HFF-Myc (cell line): ENCODE results near the gene TBC1D17.

Experiments used
- DNase-seq: peaks from one replicate; pipeline ENCODE4 v3.0.0-alpha.2; 2011; ENCODE audit warnings: low read depth; ENCODE audit errors: extremely low read depth
- H3K4me3 ChIP-seq: replicated peaks from 2 replicates; pipeline ENCODE4 v1.5.1; 2011; ENCODE audit warnings: low read depth, mild to moderate bottlenecking, control low read depth, low read length
- CTCF ChIP-seq: IDR thresholded peaks from 2 replicates; pipeline ENCODE4 v1.5.1; 2012; ENCODE audit warnings: mild to moderate bottlenecking, low read depth, low read length, control low read depth; ENCODE audit errors: missing control alignments

The TBC1D17 gene

GRCh38 chr19:49883094-49883493 lies 5.6 kb downstream of the TBC1D17 start:
- H3K4me3 ChIP-seq: no peak overlapping the region
- DNase-seq: no peak
- no peak for TF ChIP-seq CTCF

- no peak for TF ChIP-seq CTCF
- no peak for DNase-seq
- no peak overlapping the region for H3K4me3 ChIP-seq
Observed at GRCh38 chr19:49884109-49884508, 6.6 kb downstream of the TBC1D17 start.

GRCh38 chr19:49884760-49885159 lies 7.3 kb downstream of the TBC1D17 start:
- no peak for TF ChIP-seq CTCF
- no peak for DNase-seq
- no peak overlapping the region for H3K4me3 ChIP-seq

- no peak for DNase-seq
- no peak for TF ChIP-seq CTCF
- H3K4me3 ChIP-seq: no peak overlapping the region
Observed at GRCh38 chr19:49887037-49887664, 9.6 kb downstream of the TBC1D17 start.

- no peak for DNase-seq
- TF ChIP-seq CTCF: no peak
- no peak overlapping the region for H3K4me3 ChIP-seq
Observed at GRCh38 chr19:49887665-49888509, 10.4 kb downstream of the TBC1D17 start.

- DNase-seq: no peak
- no peak overlapping the region for H3K4me3 ChIP-seq
Observed at GRCh38 chr19:49888510-49888824, 11.0 kb downstream of the TBC1D17 start.

More at GRCh38 chr19:49888510-49888824, 11.0 kb downstream of the TBC1D17 start:
- TF ChIP-seq CTCF: no peak
